Gastrocnemius medialis (tissue), 4 donors: ENCODE measurements around the gene UHRF1. TPM values are rescaled to one million over a fixed set of nuclear protein-coding genes. Genes with fewer than 3 reads are reported as not detected.
"Not testable (repeated sequence)": the region's sequence is repeated elsewhere in the genome, so short reads cannot be mapped to it uniquely, and the experiment has no call there.

Experiments
- ATAC-seq, 2 donors: fragments of 150-250 bp; one replicate each; pipeline ENCODE4 v1.9.1; 2016
- DNase-seq, 2 donors: peaks; one replicate each; pipeline ENCODE4 v3.0.0-alpha.2; 2019
- H3K27ac ChIP-seq, 4 donors: fragments of 200-600 bp; sonication (generic); 1 replicate in 1 of 4; 2 replicates in 3 of 4; pipeline ENCODE4 v1.5.1; 2016 to 2018; ENCODE audit warnings: mild to moderate bottlenecking in 2 of 4, moderate library complexity in 1 of 4
- H3K27me3 ChIP-seq, 3 donors: fragments of 200-600 bp; sonication (generic) in 2 of 3; 1 replicate in 1 of 3; 2 replicates in 2 of 3; pipeline versions ENCODE4 v1.5.1 to v1.6.0; 2016 to 2019; ENCODE audit warnings: mild to moderate bottlenecking in 1 of 3, moderate library complexity in 1 of 3
- H3K36me3 ChIP-seq, 2 donors: fragments of 200-600 bp; sonication (generic) in 1 of 2; one replicate each; pipeline ENCODE4 v1.5.1; 2017 to 2018
- H3K4me1 ChIP-seq, 2 donors: fragments of 200-600 bp; sonication (generic) in 1 of 2; one replicate each; pipeline ENCODE4 v1.5.1; 2016 to 2017; ENCODE audit warnings: mild to moderate bottlenecking in 2 of 2
- H3K4me3 ChIP-seq, 4 donors: fragments of 200-600 bp; sonication (generic) in 3 of 4; 1 replicate in 1 of 4; 2 replicates in 3 of 4; pipeline ENCODE4 v1.5.1; 2016 to 2019; ENCODE audit warnings: mild to moderate bottlenecking in 2 of 4
- H3K9me3 ChIP-seq, 3 donors: fragments of 200-600 bp; sonication (generic) in 2 of 3; 1 replicate in 1 of 3; 2 replicates in 2 of 3; pipeline ENCODE4 v1.5.1; 2016 to 2019
- POLR2A ChIP-seq, 2 donors: fragments of 450-650 bp; IDR thresholded peaks; one replicate each; pipeline ENCODE4 v1.6.1; 2017; ENCODE audit warnings: antibody characterized with exemption in 2 of 2, mild to moderate bottlenecking in 2 of 2, moderate library complexity in 2 of 2
- in situ Hi-C, 4 donors: fragments of 200-750 bp; cut with MboI; loops; one replicate each; pipeline versions ENCODE4 v1.15.0 to v1.8.0; 2017; ENCODE audit warnings: low sequenced_read_pairs in 4 of 4
- intact Hi-C: fragments of 100-400 bp; cut with DNase I; formaldehyde crosslinking; loops from one replicate; pipeline ENCODE4 v1.15.1; 2023; ENCODE audit warnings: low total_unique reads
- total RNA-seq, 4 donors: library from RNA; depleted of rRNA; stranded (reverse); fragments of >200 nt; gene quantifications; one replicate each; pipeline versions ENCODE4 v1.1.0 to v1.2.3, GENCODE V29; 2016
- TF ChIP-seq, protein P1 (sequence below), 5 experiments: fragments of 450-650 bp in 3 of 5; fragments of 200-600 bp in 2 of 5; sonication (generic) in 2 of 5; IDR thresholded peaks in 4 of 5; conservative IDR thresholded peaks in 1 of 5; 1 replicate in 4 of 5; 2 replicates in 1 of 5; pipeline ENCODE4 v1.5.1; 2016 to 2019; ENCODE audit warnings: antibody characterized with exemption in 5 of 5, mild to moderate bottlenecking in 3 of 5, moderate library complexity in 3 of 5

The UHRF1 gene
- total RNA-seq, 4 donors from 2014 or later: 0.12 to 0.72 (median 0.69) TPM; not detected in 1

DNA sequence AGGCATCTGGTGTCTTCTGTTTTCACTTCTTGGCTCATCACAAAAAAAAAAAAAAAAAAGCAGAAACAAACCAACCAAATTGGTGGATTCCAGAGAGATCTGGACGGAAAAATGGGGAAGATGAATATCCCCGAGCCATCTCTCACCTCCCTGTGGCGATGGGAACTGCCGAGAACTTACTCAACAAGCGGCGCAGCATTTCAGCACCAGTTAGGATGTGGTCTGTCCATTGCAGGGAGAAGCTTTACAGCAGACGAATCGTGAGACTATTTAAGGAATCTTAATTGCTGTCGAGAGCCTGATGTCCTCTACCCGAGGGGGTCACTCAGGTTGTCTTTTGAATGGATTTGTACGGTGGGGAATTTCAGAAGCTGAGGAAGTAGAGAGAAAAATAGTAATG lies 42.4 kb downstream of the UHRF1 start:
- H3K9me3 ChIP-seq: no peaks in the 10 kb centered on the region
- in situ Hi-C loops: no loop called here
- intact Hi-C loops: no loop called here
- DNase-seq (no peak), ATAC-seq (no peak)
- no peak for TF ChIP-seq POLR2A (IDR thresholded peaks at IDR 0.05)
- TF ChIP-seq, protein P1, sequence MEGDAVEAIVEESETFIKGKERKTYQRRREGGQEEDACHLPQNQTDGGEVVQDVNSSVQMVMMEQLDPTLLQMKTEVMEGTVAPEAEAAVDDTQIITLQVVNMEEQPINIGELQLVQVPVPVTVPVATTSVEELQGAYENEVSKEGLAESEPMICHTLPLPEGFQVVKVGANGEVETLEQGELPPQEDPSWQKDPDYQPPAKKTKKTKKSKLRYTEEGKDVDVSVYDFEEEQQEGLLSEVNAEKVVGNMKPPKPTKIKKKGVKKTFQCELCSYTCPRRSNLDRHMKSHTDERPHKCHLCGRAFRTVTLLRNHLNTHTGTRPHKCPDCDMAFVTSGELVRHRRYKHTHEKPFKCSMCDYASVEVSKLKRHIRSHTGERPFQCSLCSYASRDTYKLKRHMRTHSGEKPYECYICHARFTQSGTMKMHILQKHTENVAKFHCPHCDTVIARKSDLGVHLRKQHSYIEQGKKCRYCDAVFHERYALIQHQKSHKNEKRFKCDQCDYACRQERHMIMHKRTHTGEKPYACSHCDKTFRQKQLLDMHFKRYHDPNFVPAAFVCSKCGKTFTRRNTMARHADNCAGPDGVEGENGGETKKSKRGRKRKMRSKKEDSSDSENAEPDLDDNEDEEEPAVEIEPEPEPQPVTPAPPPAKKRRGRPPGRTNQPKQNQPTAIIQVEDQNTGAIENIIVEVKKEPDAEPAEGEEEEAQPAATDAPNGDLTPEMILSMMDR (IDR thresholded peaks at IDR 0.05 in 4 of 5, conservative IDR thresholded peaks at IDR 0.05 in 1 of 5): no peak
- H3K4me1 ChIP-seq: no peaks in the 10 kb centered on the region
- H3K4me3 ChIP-seq: no peak overlapping the region
- H3K27me3 ChIP-seq: no peaks in the 10 kb centered on the region
- no peak overlapping the region for H3K27ac ChIP-seq
- H3K36me3 ChIP-seq: no peaks in the 10 kb centered on the region

DNA sequence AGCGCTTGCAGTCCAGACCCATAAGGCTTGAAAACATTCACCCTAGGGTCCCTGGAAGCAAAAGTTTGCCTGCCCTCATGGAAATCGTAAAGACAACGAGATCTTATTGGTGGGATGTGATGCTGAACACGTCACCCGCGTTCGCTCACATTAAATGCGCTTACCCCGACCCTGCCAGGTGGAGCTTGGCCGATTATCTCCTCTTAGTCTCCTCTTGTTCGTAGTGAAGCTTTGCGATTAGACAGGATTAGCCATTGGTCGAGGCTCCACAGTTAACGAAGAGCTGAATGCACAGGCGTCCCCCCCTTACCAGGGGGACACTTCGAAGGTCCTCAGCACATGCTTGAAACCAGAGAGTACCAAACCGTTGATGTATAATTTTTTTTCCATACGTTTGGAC lies 43.6 kb downstream of the UHRF1 start:
- TF ChIP-seq, protein P1 (IDR thresholded peaks at IDR 0.05 in 4 of 5, conservative IDR thresholded peaks at IDR 0.05 in 1 of 5): no peak
- TF ChIP-seq POLR2A (IDR thresholded peaks at IDR 0.05): no peak
- Histone ChIP-seq H3K36me3 (no peaks in the 10 kb centered on the region), H3K4me3 (no peak overlapping the region), H3K27me3 (no peaks in the 10 kb centered on the region), H3K4me1 (no peaks in the 10 kb centered on the region), H3K9me3 (no peaks in the 10 kb centered on the region), H3K27ac (no peak overlapping the region)
- ATAC-seq: no peak
- no peak for DNase-seq
- intact Hi-C loops: no loop called here
- in situ Hi-C loops: no loop called here

DNA sequence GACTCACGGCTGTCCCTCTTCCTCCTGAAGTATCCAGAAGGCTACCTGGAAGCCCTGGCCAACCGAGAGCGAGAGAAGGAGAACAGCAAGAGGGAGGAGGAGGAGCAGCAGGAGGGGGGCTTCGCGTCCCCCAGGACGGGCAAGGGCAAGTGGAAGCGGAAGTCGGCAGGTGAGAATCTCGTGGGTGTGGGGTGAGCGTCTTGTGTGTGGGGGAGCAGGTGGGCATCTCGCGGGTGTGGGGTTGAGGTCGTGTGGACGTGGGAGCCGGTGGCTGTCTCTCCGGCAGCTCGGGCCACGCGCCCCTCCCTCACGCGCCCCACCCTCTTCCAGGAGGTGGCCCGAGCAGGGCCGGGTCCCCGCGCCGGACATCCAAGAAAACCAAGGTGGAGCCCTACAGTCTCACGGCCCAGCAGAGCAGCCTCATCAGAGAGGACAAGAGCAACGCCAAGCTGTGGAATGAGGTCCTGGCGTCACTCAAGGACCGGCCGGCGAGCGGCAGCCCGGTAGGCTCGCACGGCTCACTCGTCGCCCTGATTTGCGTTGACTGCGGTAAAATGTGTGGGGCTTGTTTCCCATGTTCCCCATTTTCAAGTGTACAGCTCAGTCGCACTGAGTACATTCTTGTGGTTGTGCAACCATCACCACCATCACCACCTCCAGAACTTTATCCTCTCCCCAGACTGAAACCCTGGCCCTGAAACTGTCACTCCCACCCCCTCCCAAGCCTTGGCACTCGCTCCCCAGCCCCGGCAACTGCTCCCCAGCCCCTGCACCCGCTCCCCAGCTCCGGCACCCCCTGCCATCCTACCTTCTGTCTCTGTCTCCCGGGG lies 45.2 kb downstream of the UHRF1 start:
- not testable (repeated sequence) for DNase-seq, ATAC-seq

DNA sequence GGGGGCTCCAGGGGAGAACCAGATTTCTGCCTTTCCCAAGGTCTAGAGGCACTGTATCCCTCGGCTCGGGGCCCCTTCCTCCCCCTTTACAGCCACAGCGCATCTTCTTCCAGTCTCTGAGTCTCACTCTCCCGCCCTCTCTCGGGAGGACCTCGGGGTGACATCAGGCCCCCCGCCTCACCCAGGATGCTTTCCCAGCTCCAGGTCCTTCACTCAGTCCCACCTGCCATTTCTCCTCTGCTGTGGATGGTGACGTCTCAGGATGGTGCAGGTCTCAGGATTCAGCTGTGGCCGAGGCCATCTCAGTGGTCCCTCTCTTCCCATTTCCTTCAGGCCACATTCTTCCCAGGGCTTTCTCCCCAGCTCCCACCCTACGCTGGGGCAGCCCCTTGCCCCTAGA lies 46.0 kb downstream of the UHRF1 start:
- in situ Hi-C loops (no loop called here), intact Hi-C loops (no loop called here)
- TF ChIP-seq, protein P1 (IDR thresholded peaks at IDR 0.05 in 4 of 5, conservative IDR thresholded peaks at IDR 0.05 in 1 of 5): no peak
- TF ChIP-seq POLR2A (IDR thresholded peaks at IDR 0.05): no peak
- Histone ChIP-seq H3K4me3 (no peak overlapping the region), H3K36me3 (no peaks in the 10 kb centered on the region), H3K27ac (no peak overlapping the region), H3K27me3 (no peaks in the 10 kb centered on the region), H3K9me3 (no peaks in the 10 kb centered on the region), H3K4me1 (no peaks in the 10 kb centered on the region)
- ATAC-seq (no peak), DNase-seq (no peak)

More for the DNA sequence above, 45.2 kb downstream of the UHRF1 start:
- H3K4me3 ChIP-seq, H3K27ac ChIP-seq, intact Hi-C loops, H3K27me3 ChIP-seq, H3K9me3 ChIP-seq, H3K4me1 ChIP-seq, H3K36me3 ChIP-seq, in situ Hi-C loops: not testable (repeated sequence)

DNA sequence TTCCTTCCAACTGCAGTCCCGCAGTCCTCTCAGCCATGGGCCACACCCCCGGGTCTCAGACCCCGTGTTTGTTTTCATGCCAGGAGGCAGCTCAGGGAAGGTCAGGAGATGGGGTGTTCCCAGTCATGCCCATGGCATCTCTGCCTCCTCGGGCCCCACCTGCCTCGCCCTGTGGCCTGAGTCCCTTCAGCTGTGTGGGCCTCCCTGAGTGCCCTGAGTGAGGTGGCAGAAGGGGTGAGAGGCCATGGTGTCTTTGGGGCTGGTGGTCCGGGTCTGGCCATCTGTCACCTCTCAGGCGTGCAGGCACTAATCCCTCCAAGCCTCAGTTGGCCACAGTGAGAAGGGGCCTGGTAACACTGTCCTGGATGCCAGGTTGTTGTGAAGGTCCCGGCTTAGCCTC lies 48.7 kb downstream of the UHRF1 start:
- DNase-seq: no peak
- no peaks in the 10 kb centered on the region for H3K4me1 ChIP-seq
- H3K9me3 ChIP-seq: no peaks in the 10 kb centered on the region
- TF ChIP-seq, protein P1 (IDR thresholded peaks at IDR 0.05 in 4 of 5, conservative IDR thresholded peaks at IDR 0.05 in 1 of 5): no peak
- TF ChIP-seq POLR2A (IDR thresholded peaks at IDR 0.05): no peak
- no peak overlapping the region for H3K27ac ChIP-seq
- no peak overlapping the region for H3K4me3 ChIP-seq
- intact Hi-C loops (no loop called here), in situ Hi-C loops (no loop called here)
- H3K27me3 ChIP-seq: no peaks in the 10 kb centered on the region
- no peaks in the 10 kb centered on the region for H3K36me3 ChIP-seq
- ATAC-seq: no peak
